ENCODE data around the gene NRXN2. TPM values are rescaled to one million over a fixed set of nuclear protein-coding genes. Genes with fewer than 3 reads are reported as not detected.

The NRXN2 gene
- total and polyA plus RNA-seq, 10 of the 15 experiments (the other 5 are each of a cell fraction or from before 2014, with no cell fraction given), result 0.03 to 1.4 (median 0.23) TPM

GRCh38 chr11:64742087-64742888, 19.3 kb upstream of the NRXN2 start (continued):
- TF ChIP-seq ZBTB4 (CRISPR knock-in tag; IDR thresholded peaks at IDR 0.05) (no peak), IRF5 (IDR thresholded peaks at IDR 0.05; ENCODE audit: borderline replicate concordance) (no peak), CBFB (IDR thresholded peaks at IDR 0.05; ENCODE audit: low read depth) (no peak), RB1 (IDR thresholded peaks at IDR 0.05; ENCODE audit: borderline replicate concordance) (no peak), CEBPZ (IDR thresholded peaks at IDR 0.05; ENCODE audit: low read depth, low read length) (no peak), SRF (IDR thresholded peaks at IDR 0.05; ENCODE audit: low read depth in 2 of 2, low read length in 2 of 2) (no peak), ETV6 (conservative IDR thresholded peaks at IDR 0.05 in 1 of 2, IDR thresholded peaks at IDR 0.05 in 1 of 2; ENCODE audit: borderline replicate concordance in 1 of 2, low read depth in 1 of 2) (no peak), ELK1 (IDR thresholded peaks at IDR 0.05; ENCODE audit: low read depth, low read length) (no peak), HDAC2 (IDR thresholded peaks at IDR 0.05) (no peak), FOXM1 (IDR thresholded peaks at IDR 0.05; ENCODE audit: low read depth, low read length) (no peak), HCFC1 (IDR thresholded peaks at IDR 0.05; ENCODE audit: low read length) (no peak), SMAD1 (IDR thresholded peaks at IDR 0.05; ENCODE audit: low read depth, partially characterized antibody) (no peak), NR2C1 (IDR thresholded peaks at IDR 0.05) (no peak; the same call in 1 of the 2 replicates), IKZF1 (conservative IDR thresholded peaks at IDR 0.05) (peak; percentile 39), PKNOX1 (IDR thresholded peaks at IDR 0.05) (no peak), CEBPB (IDR thresholded peaks at IDR 0.05; ENCODE audit: borderline replicate concordance in 1 of 2, low read depth in 2 of 2, low read length in 2 of 2) (no peak)
